Hematopoietic multipotent progenitor cell treated with erythropoietin and hydrocortisone succinate and interleukin-3 and kit ligand, for 6 days (in vitro differentiated cells): ENCODE measurements around the gene IL22RA2.
A peak's percentile ranks its signal among the peaks of the same experiment; 100 is the strongest.
"Not testable (repeated sequence)": the region's sequence is repeated elsewhere in the genome, so short reads cannot be mapped to it uniquely, and the experiment has no call there.

Source experiments
- DNase-seq: peaks from one replicate; pipeline ENCODE4 v3.0.0-alpha.2; 2015

The IL22RA2 gene

DNA sequence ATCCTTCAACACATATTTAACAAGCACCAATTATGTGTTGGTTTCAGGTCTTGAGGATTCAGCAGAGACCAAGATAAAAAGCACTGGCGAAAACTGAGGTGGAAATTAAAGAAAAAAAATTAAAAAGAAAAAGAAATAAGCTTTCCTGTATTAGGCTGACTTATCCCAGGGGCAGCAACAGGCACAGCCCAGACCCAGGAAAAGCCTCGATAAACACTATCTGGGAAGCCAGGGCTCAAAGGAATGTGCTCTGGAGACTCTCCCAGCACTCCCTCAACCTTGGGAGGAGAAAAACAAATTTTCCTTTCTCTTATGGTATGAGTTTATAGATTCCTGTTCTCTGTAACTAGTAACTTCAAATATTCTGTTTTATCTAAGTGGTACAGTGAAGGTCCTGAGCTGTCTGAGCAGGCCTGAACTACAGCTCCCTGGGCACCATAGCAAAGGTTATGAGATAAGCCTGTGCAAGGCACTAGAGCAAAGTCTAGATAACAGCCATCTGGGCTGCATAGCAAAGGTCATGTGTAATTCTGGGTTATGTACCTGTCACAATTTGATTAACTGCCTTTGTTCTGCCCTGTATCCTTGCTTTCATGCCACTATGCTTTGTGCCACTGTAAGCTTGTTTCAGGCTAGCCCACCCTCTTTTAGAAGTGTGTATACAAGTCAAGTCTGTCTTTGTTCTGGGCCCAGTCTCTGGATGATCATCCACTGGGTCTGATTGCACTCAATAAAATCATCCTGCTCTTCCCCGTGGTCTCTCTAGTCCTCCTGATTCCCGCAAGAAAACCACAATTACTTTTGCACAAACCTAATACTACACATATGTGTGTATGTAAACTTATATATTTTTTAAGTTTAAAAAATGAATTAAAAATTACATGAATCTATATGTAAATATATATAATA, 54.0 kb downstream of the IL22RA2 start:
- DNase-seq, result peak; percentile 33

DNA sequence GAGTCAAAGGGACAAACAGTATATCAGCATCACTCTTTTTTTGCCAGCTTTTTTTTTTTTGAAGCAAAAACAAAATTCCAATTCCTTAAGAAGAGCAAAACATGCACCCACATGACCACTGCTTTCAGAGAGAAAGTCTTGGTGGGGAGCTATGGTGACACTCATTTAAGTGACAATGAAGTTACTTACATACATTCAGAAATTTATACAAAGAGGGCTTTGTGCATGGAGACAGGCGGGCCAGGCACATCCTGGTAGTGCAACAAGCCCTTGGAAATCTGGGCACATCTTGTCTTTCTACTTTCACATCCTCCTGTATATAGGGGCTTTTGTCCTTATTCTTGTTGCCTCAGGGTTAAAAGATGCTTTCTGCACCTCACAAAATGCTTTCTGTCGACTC, 55.9 kb downstream of the IL22RA2 start:
- DNase-seq, result no peak

DNA sequence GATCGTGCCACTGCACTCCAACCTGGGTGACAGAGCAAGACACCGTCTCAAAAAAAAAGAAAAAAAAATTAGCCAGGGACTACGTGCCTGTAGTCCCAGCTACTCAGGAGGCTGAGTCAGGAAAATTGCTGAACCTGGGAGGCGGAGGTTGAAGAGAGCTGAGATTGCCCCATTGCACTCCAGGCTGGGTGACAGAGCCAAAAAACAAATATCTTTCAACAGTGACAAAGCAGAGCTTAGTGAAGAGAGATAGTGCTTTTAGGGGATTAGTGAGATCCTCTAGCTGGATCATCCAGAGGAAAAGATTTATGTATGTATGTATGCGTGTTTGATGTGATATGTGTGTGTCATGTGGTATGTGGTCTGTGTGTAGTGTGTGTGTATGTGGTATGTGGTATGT, 56.6 kb downstream of the IL22RA2 start:
- DNase-seq, result no peak

DNA sequence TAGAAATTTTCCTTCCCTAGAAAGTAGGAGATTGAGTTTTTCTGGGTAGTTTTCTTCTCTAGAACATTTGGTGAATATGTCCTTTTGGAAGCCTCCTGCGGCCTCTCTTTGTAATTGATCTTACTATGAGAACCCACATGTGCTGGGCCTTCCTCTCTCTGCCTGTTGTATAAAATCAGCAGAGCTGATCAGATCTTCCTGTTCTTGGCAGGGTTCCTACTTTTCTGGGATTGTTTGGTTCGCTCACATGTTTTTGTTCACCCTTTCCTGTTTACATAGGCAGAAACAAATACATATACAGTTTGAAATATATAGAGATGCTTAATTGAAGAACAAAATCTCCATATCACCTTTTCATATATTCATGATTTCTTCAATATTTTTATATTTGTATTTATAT, 57.8 kb downstream of the IL22RA2 start:
- DNase-seq, result no peak

DNA sequence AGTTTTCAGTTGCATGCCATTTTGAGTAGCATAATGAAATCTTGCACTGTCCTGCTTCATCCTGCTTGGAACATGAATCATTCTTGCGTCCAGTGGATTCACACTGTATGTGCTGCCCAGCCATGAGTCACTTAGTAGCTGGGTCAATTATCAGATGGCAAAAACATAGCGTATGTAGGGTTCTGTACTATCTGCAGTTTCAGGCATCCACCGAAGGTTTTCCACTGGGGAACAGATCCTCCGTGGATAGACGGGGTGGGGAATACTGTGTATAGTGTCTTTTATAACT, 61.4 kb downstream of the IL22RA2 start:
- no peak for DNase-seq

DNA sequence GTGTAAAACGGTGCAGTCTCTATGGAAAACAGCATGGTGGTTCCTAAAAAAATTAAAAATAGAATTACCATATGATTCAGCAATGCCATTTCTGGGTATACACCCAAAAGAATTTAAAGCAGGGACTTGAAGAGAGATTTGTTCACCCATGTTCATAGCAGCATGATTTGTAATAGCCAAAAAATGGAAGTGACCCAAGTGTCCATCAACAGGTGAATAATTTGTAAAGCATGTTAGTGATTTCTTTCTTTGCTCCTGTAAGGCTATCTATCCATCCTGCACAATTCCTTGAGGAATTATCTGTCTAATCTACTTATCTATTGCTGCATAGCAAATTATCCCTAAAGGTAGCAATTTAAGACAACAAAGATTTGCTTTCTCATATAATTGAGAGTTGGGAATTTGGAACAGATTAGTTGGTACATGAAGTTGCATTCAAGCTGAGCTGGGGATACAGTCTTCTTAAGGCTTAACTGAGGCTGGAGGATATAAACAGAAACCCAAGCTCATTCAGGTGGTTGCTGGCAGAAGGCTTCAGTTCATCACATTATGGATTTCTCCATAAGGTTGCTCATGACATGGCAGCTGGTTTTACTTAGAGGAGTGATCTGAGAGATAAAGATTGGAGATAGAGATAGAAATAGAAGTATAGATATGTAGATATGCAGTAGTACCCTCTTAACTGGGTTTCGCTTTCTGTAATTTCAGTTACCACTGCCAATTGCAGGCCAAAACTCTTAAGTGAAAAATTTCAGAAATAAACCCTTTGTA, 62.0 kb downstream of the IL22RA2 start:
- DNase-seq, result no peak

DNA sequence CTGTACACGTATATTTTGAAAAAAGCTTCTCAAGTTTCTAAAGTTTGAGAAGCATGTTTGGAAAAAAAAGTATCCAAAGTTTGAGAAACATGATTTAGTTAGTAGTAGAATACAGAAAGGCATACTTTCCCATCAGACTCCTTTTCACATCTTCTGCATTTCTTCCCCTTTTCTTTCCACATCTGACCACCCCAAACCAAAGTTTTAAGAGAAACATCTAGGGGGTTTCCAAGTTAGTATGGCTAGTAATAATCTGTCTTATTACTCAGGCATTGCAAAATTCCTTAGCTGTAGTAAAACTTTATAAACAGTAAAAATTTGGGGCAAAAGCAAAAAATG, 65.7 kb downstream of the IL22RA2 start:
- DNase-seq, result no peak

DNA sequence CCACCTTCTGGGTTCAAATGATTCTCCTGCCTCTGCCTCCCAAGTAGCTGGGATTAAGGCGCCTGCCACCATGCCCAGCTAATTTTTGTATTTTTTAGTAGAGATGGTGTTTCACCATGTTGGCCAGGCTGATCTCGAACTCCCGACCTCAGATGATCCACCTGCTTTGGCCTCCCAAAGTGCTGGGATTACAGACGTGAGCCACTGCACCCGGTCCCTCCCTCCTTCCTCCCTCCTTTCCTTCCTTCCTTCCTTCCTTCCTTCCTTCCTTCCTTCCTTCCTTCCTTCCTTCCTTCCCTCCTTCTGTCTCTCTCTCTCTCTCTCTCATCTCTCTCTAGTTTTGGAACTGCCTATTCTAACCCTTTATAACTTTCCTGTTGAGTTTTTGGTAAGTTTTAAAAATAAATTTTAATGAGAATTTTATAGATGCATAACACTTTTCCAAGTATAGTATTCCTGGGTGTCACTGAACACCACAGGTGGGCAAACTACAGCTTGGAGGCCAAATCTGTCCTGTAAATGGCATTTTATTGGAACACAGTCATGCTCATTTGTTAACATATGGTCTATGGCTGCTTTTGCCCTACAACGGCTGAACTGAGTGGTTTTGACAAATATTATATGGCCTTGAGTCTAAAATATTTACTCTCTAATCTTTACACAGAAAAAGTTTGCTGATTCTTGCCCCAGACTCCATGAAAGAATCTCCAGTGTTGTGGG, 66.2 kb downstream of the IL22RA2 start:
- DNase-seq, result not testable (repeated sequence)

DNA sequence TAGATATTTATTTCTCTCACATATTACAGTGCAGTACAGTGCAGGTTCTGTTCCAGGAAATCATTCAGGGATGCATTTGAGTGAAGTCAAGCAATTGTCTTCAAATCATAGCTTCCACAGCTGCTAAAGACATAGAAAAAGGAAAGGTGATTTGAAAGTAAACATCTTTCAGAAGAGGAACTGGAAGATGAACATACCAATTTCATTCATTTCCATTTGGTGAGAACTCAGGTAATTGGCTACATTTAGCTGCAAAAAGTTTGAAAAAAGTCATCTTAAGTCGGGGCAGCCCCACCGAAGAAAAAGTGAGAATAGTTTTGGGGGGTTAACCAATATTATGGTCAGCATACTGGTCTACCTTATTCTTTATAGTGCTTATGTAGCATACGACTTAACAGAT, 67.3 kb downstream of the IL22RA2 start:
- DNase-seq, result no peak

DNA sequence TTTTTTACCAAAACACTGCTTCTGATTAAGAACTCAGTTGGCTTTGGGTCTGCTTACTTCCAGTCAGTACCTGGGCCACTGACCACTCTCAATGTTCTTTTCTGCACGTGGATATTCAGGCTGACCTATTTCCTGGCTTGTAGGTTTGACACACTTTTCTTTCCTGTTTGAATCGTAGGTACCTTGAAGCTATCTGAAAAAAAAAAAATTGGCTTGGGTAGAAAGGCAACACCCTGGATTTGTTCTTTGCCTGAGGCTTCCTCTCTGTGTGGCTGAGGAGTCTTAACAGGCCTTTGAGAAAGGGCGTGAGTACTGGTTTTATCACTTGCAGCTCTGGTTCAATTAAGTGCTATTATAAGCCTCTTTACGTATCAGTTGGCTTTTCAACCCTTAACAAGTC, 68.1 kb downstream of the IL22RA2 start:
- no peak for DNase-seq

DNA sequence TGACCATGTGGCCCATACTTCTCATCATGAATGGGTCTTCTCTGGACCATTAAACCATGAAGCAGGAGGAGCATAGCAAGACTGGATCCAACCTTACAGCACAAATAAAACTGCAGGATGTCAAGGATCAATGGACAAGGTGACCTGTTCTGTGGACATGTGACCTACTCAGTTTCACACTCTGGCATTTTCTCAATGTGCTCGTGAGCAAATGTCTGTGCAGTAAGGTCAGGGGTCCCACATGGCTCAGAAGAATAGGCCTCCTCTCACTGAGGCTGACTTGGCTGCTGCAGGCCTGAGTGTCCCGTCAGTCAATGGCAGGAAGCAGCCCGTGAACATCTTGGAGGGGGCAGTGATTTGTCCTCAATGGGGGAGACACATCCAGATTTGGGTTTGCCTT, 68.5 kb downstream of the IL22RA2 start:
- DNase-seq, result no peak

DNA sequence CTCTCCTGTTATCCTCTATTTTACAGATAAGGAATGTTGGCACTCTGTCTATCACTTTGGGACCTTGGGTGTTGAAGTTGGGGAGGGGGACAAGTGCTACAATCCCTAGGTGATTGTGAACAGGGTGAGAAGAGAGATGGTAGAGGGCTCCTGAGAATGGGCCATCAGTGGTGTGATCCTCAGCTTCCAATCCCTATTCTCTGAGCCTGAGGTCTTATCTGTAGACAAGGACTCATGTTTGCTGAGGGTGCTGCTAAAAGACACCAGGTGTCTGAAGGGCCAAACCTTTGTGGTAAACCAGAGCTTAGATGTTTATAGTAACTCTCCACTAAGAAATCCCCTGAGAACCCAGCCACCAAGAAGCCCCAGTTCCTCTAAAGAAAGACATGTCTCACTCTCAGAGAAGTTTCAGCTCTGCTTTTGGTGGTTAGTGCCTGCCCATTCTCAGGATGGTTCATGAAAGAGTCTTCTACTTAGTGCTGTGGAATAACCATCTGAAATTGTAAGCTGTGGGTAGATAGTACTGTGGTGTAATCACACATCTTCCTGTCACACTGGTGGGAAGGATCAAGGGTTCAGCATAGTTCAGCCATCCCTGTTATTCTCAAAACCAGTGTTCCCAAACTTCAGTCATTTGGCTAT, 70.5 kb downstream of the IL22RA2 start:
- no peak for DNase-seq

DNA sequence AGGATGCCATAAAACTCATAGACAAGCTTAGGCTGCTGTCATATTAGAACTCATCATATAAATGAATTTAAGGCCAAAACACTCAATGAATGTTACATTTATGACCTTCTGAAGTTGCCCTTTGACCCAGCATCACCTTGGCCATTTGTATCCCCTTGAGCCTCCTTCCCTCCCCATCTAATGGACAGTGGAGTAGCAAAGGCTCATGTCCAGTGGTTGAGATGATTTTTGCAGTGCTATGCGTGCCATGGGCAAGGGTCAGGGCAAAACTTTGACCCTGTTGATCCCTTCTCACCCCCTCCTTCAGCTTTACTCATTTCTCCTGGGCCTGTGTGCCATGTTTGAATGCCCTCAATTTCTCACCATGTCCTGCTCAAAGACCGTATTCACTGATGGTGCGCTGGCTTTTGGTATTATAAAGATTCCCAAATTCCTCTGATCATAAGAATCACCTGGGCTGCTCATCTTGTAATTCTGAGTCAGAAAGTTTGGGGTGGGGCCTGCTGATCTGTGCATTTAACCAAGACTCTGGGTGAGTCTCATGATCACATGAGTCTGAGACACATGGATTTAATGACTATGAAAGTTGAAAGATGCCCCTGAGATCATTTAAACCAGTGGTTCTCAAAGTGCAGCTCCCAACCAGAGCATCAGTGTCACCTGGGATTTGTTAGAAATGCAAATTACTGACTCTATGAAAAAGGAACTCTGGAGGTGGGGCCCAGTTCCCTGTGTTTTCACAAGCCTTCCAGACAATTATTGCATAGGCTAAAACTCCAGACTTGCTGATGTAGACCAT, 71.2 kb downstream of the IL22RA2 start:
- no peak for DNase-seq

DNA sequence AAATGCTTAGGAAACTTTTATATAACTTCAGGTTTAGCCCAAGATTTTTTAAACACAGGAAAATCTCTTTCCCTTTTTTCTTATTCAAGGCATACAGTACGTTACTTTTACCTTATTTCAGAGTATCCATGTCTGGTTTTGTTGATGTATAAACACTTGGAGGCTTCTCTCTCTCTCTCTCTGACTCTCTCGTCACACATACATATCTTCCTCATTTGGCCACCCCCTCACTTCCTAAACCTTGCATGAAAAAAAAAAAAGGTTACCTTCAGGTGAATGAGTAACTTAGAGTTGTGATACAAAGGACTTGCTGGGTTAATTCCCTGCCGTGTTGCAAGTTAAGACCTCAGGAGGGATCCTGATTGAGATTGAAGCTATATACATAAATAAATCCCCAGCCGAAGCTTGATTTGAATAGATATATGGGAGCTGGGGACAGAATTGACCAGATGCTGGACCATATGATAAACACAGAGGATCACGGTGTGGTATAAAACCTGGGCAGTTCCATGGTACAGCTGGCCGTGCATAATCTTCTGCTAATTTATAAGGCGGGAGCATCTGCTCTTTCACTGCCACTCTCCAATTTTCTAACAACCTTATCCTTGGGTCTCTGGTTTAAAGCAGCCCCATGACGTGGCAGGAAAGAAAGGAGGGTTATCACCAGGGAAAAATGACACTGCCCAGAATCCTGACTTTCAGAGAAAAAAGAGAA, 73.6 kb downstream of the IL22RA2 start:
- DNase-seq, result no peak

DNA sequence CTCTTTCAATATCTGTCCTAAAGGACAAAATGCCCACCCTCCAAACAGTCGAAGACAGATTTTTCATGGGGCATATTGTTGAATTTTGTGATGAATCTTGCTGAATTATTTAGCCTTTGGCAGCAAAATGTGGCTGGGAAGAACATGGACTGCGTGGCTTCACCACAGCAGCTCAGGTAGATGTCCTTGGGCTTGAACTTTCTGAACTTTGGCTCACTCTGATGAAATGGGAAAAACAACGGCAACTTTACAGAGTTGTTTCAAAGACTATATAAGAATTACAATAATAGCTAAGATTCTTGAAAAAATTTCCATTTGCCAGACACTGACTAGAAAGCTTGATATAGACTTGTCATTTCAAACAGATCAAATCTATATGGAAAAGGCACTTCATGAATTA, 75.9 kb downstream of the IL22RA2 start:
- DNase-seq, result no peak

DNA sequence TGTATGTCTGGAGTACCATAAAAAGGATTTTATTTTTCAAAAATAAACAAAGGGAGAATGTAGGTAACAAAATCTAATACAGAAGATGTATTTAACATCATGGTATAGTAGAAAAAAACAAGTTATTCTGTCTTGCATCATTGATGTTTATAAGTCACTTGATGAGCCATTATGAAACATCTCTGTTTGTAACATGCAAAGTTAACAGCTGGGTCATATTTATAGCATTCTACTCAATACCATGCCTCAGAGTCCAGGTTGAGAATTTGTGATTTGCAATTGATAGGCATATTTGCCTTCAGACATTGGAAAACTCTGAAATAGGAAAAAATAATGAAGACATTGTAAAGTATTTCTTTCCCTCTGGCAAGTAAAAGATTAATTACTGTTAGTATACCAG, 76.4 kb downstream of the IL22RA2 start:
- DNase-seq, result no peak

DNA sequence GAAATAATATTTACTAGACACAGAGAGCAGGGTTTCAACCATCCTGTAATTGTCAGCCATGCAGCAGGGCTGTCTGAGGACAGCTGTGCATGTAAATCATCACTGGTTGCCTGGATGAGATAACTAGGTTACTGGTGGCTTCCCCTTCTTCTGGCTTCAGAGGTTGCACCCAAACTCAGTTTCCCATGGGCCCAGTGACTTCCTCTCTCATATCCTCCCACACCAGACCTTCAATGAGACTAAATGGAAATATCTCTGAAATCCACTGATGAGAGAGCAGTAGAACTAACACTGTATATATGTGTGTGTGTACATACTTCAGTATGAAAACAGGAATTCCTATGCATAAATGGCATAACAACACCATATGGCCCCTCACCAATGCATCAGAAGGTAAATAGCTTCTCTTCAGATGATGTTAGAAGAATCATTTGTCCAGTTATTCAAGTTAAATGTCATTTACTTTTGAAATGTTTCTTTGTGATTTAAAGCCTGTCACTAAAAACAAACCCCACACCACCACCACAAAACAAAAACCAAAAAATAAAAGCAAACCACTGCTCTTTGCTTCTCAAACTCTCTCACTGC, 77.7 kb downstream of the IL22RA2 start:
- no peak for DNase-seq

DNA sequence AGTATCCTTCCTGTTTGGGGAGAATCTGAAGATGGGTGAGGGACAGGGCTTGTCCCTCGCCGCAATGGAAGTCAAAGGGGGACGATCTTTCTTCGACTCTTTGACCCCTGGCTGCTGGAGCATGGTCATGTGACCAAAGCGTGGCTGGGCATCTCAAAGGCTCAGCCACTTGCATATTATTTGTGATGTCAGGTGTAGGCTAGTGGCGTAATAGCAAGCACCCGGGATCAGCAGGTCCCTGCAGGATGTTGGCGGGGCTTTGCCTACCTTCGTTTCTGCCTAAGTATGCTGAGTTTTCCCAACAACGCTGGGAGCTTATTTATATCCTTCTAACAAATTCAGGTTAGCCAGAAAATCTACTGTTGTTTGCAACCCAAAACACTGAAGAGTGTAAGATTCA, 78.4 kb downstream of the IL22RA2 start:
- DNase-seq, result no peak

DNA sequence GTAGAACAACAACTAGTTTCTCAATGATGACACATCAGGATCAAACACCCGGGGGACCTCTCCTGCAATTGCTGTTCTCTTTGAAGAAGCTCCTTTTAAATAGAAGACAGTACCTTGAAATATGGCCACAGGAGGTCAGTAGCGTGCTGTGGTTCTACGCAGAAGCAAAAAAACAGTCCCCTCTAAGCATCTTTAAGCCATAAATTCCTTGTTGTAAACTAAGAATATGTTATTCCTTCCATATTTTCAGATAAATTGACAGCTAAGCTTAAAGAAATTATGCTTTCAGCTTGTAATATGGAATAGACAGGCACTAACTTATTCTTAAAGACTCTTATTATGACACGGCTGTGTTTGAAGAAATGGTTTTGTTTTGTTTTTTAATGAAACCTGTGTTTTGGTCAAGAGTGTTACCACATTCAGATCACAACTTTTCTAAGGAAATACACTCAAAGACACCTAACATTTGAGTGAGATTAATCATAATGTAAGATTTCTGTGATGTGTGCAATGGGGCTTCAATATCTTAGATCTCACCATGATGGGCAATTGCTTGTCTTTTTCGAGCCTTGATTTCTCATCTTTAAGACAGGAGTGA, 78.9 kb downstream of the IL22RA2 start:
- peak; percentile 78 for DNase-seq
